Pulmonary artery endothelial cell (primary cell): ENCODE results near the gene WNT3A. TPM values are rescaled to one million over a fixed set of nuclear protein-coding genes. Genes with fewer than 3 reads are reported as not detected.
"Not testable (repeated sequence)": the region's sequence is repeated elsewhere in the genome, so short reads cannot be mapped to it uniquely, and the experiment has no call there.

Source experiments
- DNase-seq: peaks from one replicate; pipeline ENCODE4 v3.0.0-alpha.2; 2011; ENCODE audit warnings: low read depth, low spot score
- total RNA-seq: library from RNA; depleted of rRNA; stranded (reverse); fragments of >200 nt; gene quantifications from 2 replicates; pipeline ENCODE4 v1.2.3, GENCODE V29; 2014

WNT3A gene
- total RNA-seq, 1 donor from 2014 or later, result not detected

GRCh38 chr1:228011721-228012311 lies 5.0 kb downstream of the WNT3A start:
- no peak for DNase-seq

- DNase-seq, result no peak
Observed at GRCh38 chr1:228012555-228012954, 5.8 kb downstream of the WNT3A start.

GRCh38 chr1:228013131-228013934 lies 6.5 kb downstream of the WNT3A start:
- no peak for DNase-seq

- no peak for DNase-seq
Observed at GRCh38 chr1:228013935-228014930, 7.4 kb downstream of the WNT3A start.

GRCh38 chr1:228015276-228016180 lies 8.7 kb downstream of the WNT3A start:
- DNase-seq, result no peak

GRCh38 chr1:228016181-228016510 lies 9.3 kb downstream of the WNT3A start:
- no peak for DNase-seq

GRCh38 chr1:228016653-228017355 lies 10.0 kb downstream of the WNT3A start:
- DNase-seq, result no peak

GRCh38 chr1:228017356-228018124 lies 10.7 kb downstream of the WNT3A start:
- no peak for DNase-seq

- DNase-seq, result no peak
Observed at GRCh38 chr1:228018125-228018398, 11.3 kb downstream of the WNT3A start.

- DNase-seq, result no peak
Observed at GRCh38 chr1:228018961-228019721, 12.3 kb downstream of the WNT3A start.

GRCh38 chr1:228019722-228020083 lies 12.9 kb downstream of the WNT3A start:
- DNase-seq, result not testable (repeated sequence)

- DNase-seq, result no peak
Observed at GRCh38 chr1:228020686-228021354, 14.0 kb downstream of the WNT3A start.

GRCh38 chr1:228021355-228022030 lies 14.7 kb downstream of the WNT3A start:
- DNase-seq, result no peak

GRCh38 chr1:228022571-228023293 lies 15.9 kb downstream of the WNT3A start:
- no peak for DNase-seq

GRCh38 chr1:228023294-228023639 lies 16.5 kb downstream of the WNT3A start:
- DNase-seq, result no peak

- DNase-seq, result no peak
Observed at GRCh38 chr1:228029281-228029680, 22.5 kb downstream of the WNT3A start.

- no peak for DNase-seq
Observed at GRCh38 chr1:228030451-228031201, 23.8 kb downstream of the WNT3A start.
